EL (cell line): ENCODE measurements around the gene B3GNT7.
A peak's percentile ranks its signal among the peaks of the same experiment; 100 is the strongest.
"Not testable (repeated sequence)": the region's sequence is repeated elsewhere in the genome, so short reads cannot be mapped to it uniquely, and the experiment has no call there.

Source experiments
- DNase-seq: peaks from one replicate; pipeline ENCODE4 v3.0.0-alpha.2; 2016

Gene B3GNT7

GRCh38 chr2:231395188-231396057, at the start of gene B3GNT7:
TSS of gene B3GNT7 (plus strand) at chr2:231395710. CDS start at chr2:231395804, 94 bp downstream.
- DNase-seq = no peak

GRCh38 chr2:231347081-231347480, 48.4 kb upstream of the B3GNT7 start:
- no peak for DNase-seq

- no peak for DNase-seq
These were observed 47.9 kb upstream of the B3GNT7 start for GRCh38 chr2:231347638-231348037.

GRCh38 chr2:231348173-231348572, 47.3 kb upstream of the B3GNT7 start:
- DNase-seq = peak; percentile 12

- no peak for DNase-seq
These were observed 46.7 kb upstream of the B3GNT7 start for GRCh38 chr2:231348704-231349373.

- not testable (repeated sequence) for DNase-seq
These were observed 46.2 kb upstream of the B3GNT7 start for GRCh38 chr2:231349374-231349735.

- no peak for DNase-seq
These were observed 43.9 kb upstream of the B3GNT7 start for GRCh38 chr2:231351648-231352047.

GRCh38 chr2:231353469-231353868, 42.0 kb upstream of the B3GNT7 start:
- no peak for DNase-seq

- DNase-seq = no peak
These were observed 39.7 kb upstream of the B3GNT7 start for GRCh38 chr2:231355508-231356465.

- no peak for DNase-seq
These were observed 39.1 kb upstream of the B3GNT7 start for GRCh38 chr2:231356466-231356844.

GRCh38 chr2:231357048-231357447, 38.5 kb upstream of the B3GNT7 start:
- DNase-seq = no peak

- no peak for DNase-seq
These were observed 37.6 kb upstream of the B3GNT7 start for GRCh38 chr2:231357931-231358330.

- no peak for DNase-seq
These were observed 36.1 kb upstream of the B3GNT7 start for GRCh38 chr2:231359441-231359840.

GRCh38 chr2:231359948-231360347, 35.6 kb upstream of the B3GNT7 start:
- no peak for DNase-seq

- no peak for DNase-seq
These were observed 35.1 kb upstream of the B3GNT7 start for GRCh38 chr2:231360401-231360800.

- DNase-seq = no peak
These were observed 34.6 kb upstream of the B3GNT7 start for GRCh38 chr2:231360881-231361371.

GRCh38 chr2:231361701-231362554, 33.6 kb upstream of the B3GNT7 start:
- DNase-seq = no peak

- no peak for DNase-seq
These were observed 32.8 kb upstream of the B3GNT7 start for GRCh38 chr2:231362555-231363184.

- no peak for DNase-seq
These were observed 31.4 kb upstream of the B3GNT7 start for GRCh38 chr2:231364061-231364460.

GRCh38 chr2:231364961-231365810, 30.3 kb upstream of the B3GNT7 start:
- DNase-seq = peak; percentile 90
